ENCODE measurements around the gene ARNT2.

Gene ARNT2

GRCh38 chr15:80604583-80605575 is 200.7 kb downstream of the ARNT2 start:
- DNase-seq, result no peak

GRCh38 chr15:80605591-80606150 is 201.5 kb downstream of the ARNT2 start:
- DNase-seq, result no peak

- DNase-seq, result no peak
These were observed 202.4 kb downstream of the ARNT2 start for GRCh38 chr15:80606511-80607071.

- no peak for DNase-seq
These were observed 203.3 kb downstream of the ARNT2 start for GRCh38 chr15:80607287-80607980.

GRCh38 chr15:80608688-80609087 is 204.5 kb downstream of the ARNT2 start:
- DNase-seq, result no peak

- DNase-seq, result no peak
These were observed 204.9 kb downstream of the ARNT2 start for GRCh38 chr15:80609091-80609490.

- no peak for DNase-seq
These were observed 205.3 kb downstream of the ARNT2 start for GRCh38 chr15:80609512-80609946.

GRCh38 chr15:80611543-80612080 is 207.4 kb downstream of the ARNT2 start:
- no peak for DNase-seq

GRCh38 chr15:80612118-80612823 is 208.1 kb downstream of the ARNT2 start:
- no peak for DNase-seq

GRCh38 chr15:80613762-80614365 is 209.7 kb downstream of the ARNT2 start:
- DNase-seq, result no peak

- DNase-seq, result no peak
These were observed 210.7 kb downstream of the ARNT2 start for GRCh38 chr15:80614711-80615360.

GRCh38 chr15:80615361-80615736 is 211.2 kb downstream of the ARNT2 start:
- DNase-seq, result no peak

- DNase-seq, result peak; percentile 63
These were observed 211.7 kb downstream of the ARNT2 start for GRCh38 chr15:80615783-80616391.

GRCh38 chr15:80618685-80619400 is 214.7 kb downstream of the ARNT2 start:
- DNase-seq, result no peak

GRCh38 chr15:80619680-80620079 is 215.5 kb downstream of the ARNT2 start:
- DNase-seq, result no peak

- no peak for DNase-seq
These were observed 216.0 kb downstream of the ARNT2 start for GRCh38 chr15:80620141-80620540.

GRCh38 chr15:80620931-80621330 is 216.7 kb downstream of the ARNT2 start:
- no peak for DNase-seq

- no peak for DNase-seq
These were observed 222.5 kb downstream of the ARNT2 start for GRCh38 chr15:80626643-80627120.

- DNase-seq, result no peak
These were observed 225.2 kb downstream of the ARNT2 start for GRCh38 chr15:80629355-80629754.

GRCh38 chr15:80630981-80631380 is 226.8 kb downstream of the ARNT2 start:
- no peak for DNase-seq
